Naive thymus-derived CD4-positive, alpha-beta T cell (primary cell): ENCODE measurements around the gene ENTR1. TPM values are rescaled to one million over a fixed set of nuclear protein-coding genes. Genes with fewer than 3 reads are reported as not detected.
"Not testable (repeated sequence)": the region's sequence is repeated elsewhere in the genome, so short reads cannot be mapped to it uniquely, and the experiment has no call there.

Experiments used
- ATAC-seq: fragments of 150-1000 bp; cut with Tn5 transposase; 2 replicates; pipeline ENCODE4 v1.10.0; 2021; ENCODE audit warnings: mild to moderate bottlenecking, moderate library complexity
- CTCF ChIA-PET: fragments of 350-600 bp; sonication (Branson Sonifier 250); formaldehyde crosslinking; loops from one replicate; lab custom pipeline; 2021; ENCODE audit warnings: antibody characterized with exemption; lab: Charles Lee
- POLR2A ChIA-PET: fragments of 350-600 bp; sonication (Branson Sonifier 250); formaldehyde crosslinking; loops from one replicate; lab custom pipeline; 2021; ENCODE audit warnings: antibody characterized with exemption, inconsistent platforms; lab: Charles Lee
- DNase-seq, 9 donors: peaks; one replicate each; pipeline versions ENCODE4 v3.0.0 to v3.0.0-alpha.2; 2020 to 2022; ENCODE audit warnings: mixed read lengths in 1 of 9
- H3K27ac ChIP-seq: one replicate; pipeline ENCODE4 v1.7.0; 2013; ENCODE audit warnings: mild to moderate bottlenecking, low read depth, low read length, moderate library complexity
- H3K27me3 ChIP-seq, 2 donors: one replicate each; pipeline ENCODE4 v1.7.0; 2013; ENCODE audit warnings: low read length in 2 of 2, mild to moderate bottlenecking in 2 of 2, moderate library complexity in 2 of 2; ENCODE audit not compliant: control insufficient read depth in 2 of 2, insufficient read depth in 2 of 2
- H3K36me3 ChIP-seq, 3 experiments: 1 replicate in 2 of 3; 2 replicates in 1 of 3; pipeline ENCODE4 v1.7.0; 2013; ENCODE audit warnings: low read length in 3 of 3, mild to moderate bottlenecking in 3 of 3, moderate library complexity in 1 of 3; ENCODE audit not compliant: insufficient read depth in 3 of 3, control insufficient read depth in 2 of 3
- H3K4me1 ChIP-seq, 2 donors: one replicate each; pipeline ENCODE4 v1.7.0; 2013; ENCODE audit warnings: low read length in 2 of 2, mild to moderate bottlenecking in 2 of 2, moderate library complexity in 1 of 2; ENCODE audit not compliant: control insufficient read depth in 2 of 2, insufficient read depth in 2 of 2
- H3K4me3 ChIP-seq: 2 replicates; pipeline ENCODE4 v1.7.0; 2013; ENCODE audit warnings: mild to moderate bottlenecking, low read length
- H3K9me3 ChIP-seq, 3 experiments: 1 replicate in 2 of 3; 2 replicates in 1 of 3; pipeline ENCODE4 v1.7.0; 2013; ENCODE audit warnings: low read length in 3 of 3; ENCODE audit not compliant: control insufficient read depth in 2 of 3
- H3K27ac Mint-ChIP-seq, 9 donors: one replicate each; pipeline ENCODE4 v1.8.0; 2020 to 2022; ENCODE audit warnings: mixed read lengths in 9 of 9, mild to moderate bottlenecking in 8 of 9, moderate library complexity in 5 of 9, inconsistent platforms in 2 of 9
- H3K27me3 Mint-ChIP-seq, 5 donors: one replicate each; pipeline ENCODE4 v1.8.0; 2021 to 2022; ENCODE audit warnings: mixed read lengths in 5 of 5, mild to moderate bottlenecking in 1 of 5
- H3K36me3 Mint-ChIP-seq, 5 donors: one replicate each; pipeline ENCODE4 v1.8.0; 2020 to 2022; ENCODE audit warnings: mixed read lengths in 5 of 5, mild to moderate bottlenecking in 3 of 5, inconsistent platforms in 1 of 5
- H3K4me1 Mint-ChIP-seq, 7 donors: one replicate each; pipeline ENCODE4 v1.8.0; 2020 to 2022; ENCODE audit warnings: mixed read lengths in 7 of 7, mild to moderate bottlenecking in 3 of 7, inconsistent platforms in 1 of 7
- H3K4me3 Mint-ChIP-seq, 10 donors: one replicate each; pipeline ENCODE4 v1.8.0; 2020 to 2022; ENCODE audit warnings: mild to moderate bottlenecking in 10 of 10, mixed read lengths in 10 of 10, moderate library complexity in 6 of 10, inconsistent platforms in 2 of 10
- H3K9me3 Mint-ChIP-seq, 11 donors: one replicate each; pipeline ENCODE4 v1.8.0; 2020 to 2022; ENCODE audit warnings: mixed read lengths in 11 of 11, mild to moderate bottlenecking in 4 of 11, inconsistent platforms in 1 of 11, moderate library complexity in 1 of 11
- intact Hi-C, 2 donors: fragments of 100-400 bp; cut with micrococcal nuclease; formaldehyde crosslinking; loops; one replicate each; pipeline ENCODE4 v1.15.1; 2023
- polyA plus RNA-seq, 2 donors: library from polyadenylated mRNA; unstranded; fragments of 300-500 nt; fragmentation: Illumina TruSeq; gene quantifications; one replicate each; pipeline ENCODE4 v1.2.3, GENCODE V29; 2021
- total RNA-seq, 6 experiments: library from RNA in 5 of 6; stranded (reverse) in 5 of 6; gene quantifications; 1 replicate in 5 of 6; 2 replicates in 1 of 6; pipeline ENCODE4 v1.2.3 and lab custom pipeline; 2021 to 2026

ENTR1 gene
- total and polyA plus RNA-seq, 7 experiments from 2014 or later, result 9.2 to 89.0 (median 65.9) TPM

- DNase-seq, H3K9me3 ChIP-seq, CTCF ChIA-PET, H3K27me3 ChIP-seq, H3K9me3 Mint-ChIP-seq, H3K27me3 Mint-ChIP-seq, H3K27ac ChIP-seq, H3K4me3 ChIP-seq, ATAC-seq: not testable (repeated sequence)
- Mint-ChIP-seq H3K4me1 (peaks cover 46 to 71% (median 55%) of the 10 kb centered on the region in 7 donors), H3K27ac (peak overlapping the region in 1 of 9 donors; percentile 48), H3K4me3 (peak overlapping the region in 1 of 10 donors; percentile 37), H3K36me3 (peaks cover 0 to 45% (median 7%) of the 10 kb centered on the region in 5 donors)
- intact Hi-C loops, result loop anchor here (10.0 kb wide), 2 partner anchors 129 to 139 kb away; partner anchors contain the start of gene NOTCH1 (in 1 of the 2)
- H3K36me3 ChIP-seq, result peaks cover 0 to 46% (median 4%) of the 10 kb centered on the region in 3 experiments
- POLR2A ChIA-PET, result interaction anchor here (0.9 kb wide), 1 partner anchor 93 kb away, joined by 3 read pairs; no protein-coding TSS in a partner anchor
- H3K4me1 ChIP-seq, result peaks cover 35 to 38% of the 10 kb centered on the region in 2 donors
These were observed 4.5 kb downstream of the ENTR1 start for GRCh38 chr9:136405904-136406303.

- H3K36me3 ChIP-seq, result peaks cover 0 to 41% (median 4%) of the 10 kb centered on the region in 3 experiments
- Mint-ChIP-seq H3K36me3 (peaks cover 0 to 45% (median 7%) of the 10 kb centered on the region in 5 donors), H3K27ac (peak overlapping the region in 3 of 9 donors; percentile 48 to 81 (median 78)), H3K4me1 (peaks cover 46 to 73% (median 55%) of the 10 kb centered on the region in 7 donors), H3K9me3 (no peaks in the 10 kb centered on the region), H3K4me3 (peak overlapping the region in 2 of 10 donors; percentile 37 to 59), H3K27me3 (no peaks in the 10 kb centered on the region)
- H3K9me3 ChIP-seq, result no peaks in the 10 kb centered on the region
- intact Hi-C loops, result loop anchor here (10.0 kb wide), 2 partner anchors 129 to 139 kb away; partner anchors contain the start of gene NOTCH1 (in 1 of the 2)
- H3K27ac ChIP-seq, result peak overlapping the region; percentile 19
- no peak for ATAC-seq
- H3K27me3 ChIP-seq, result no peaks in the 10 kb centered on the region
- POLR2A ChIA-PET, result interaction anchor here (0.9 kb wide), 1 partner anchor 93 kb away, joined by 3 read pairs; no protein-coding TSS in a partner anchor
- H3K4me1 ChIP-seq, result peaks cover 36 to 41% of the 10 kb centered on the region in 2 donors
- CTCF ChIA-PET, result no interaction called here
- no peak for DNase-seq
- H3K4me3 ChIP-seq, result no peak overlapping the region
These were observed 4.9 kb downstream of the ENTR1 start for GRCh38 chr9:136405481-136405880.

- peaks cover 0 to 41% (median 4%) of the 10 kb centered on the region in 3 experiments for H3K36me3 ChIP-seq
- no peaks in the 10 kb centered on the region for H3K9me3 ChIP-seq
- ChIA-PET CTCF (no interaction called here), POLR2A (no interaction called here)
- no peak for DNase-seq
- H3K27me3 ChIP-seq, result no peaks in the 10 kb centered on the region
- Mint-ChIP-seq H3K36me3 (peaks cover 0 to 43% (median 7%) of the 10 kb centered on the region in 5 donors), H3K27ac (peak overlapping the region; percentile 73 to 88 (median 81)), H3K4me1 (peaks cover 44 to 70% (median 54%) of the 10 kb centered on the region in 7 donors), H3K4me3 (peak overlapping the region in 9 of 10 donors; percentile 57 to 76 (median 62)), H3K27me3 (no peaks in the 10 kb centered on the region), H3K9me3 (no peaks in the 10 kb centered on the region)
- ATAC-seq, result no peak
- peaks cover 38 to 42% of the 10 kb centered on the region in 2 donors for H3K4me1 ChIP-seq
- intact Hi-C loops, result loop anchor here (5.0 to 10.0 kb wide), 4 partner anchors 130 to 497 kb away; partner anchors contain the start of genes CAMSAP1 (in 1 of the 2) and NOTCH1 (in 1 of the 2)
- H3K4me3 ChIP-seq, result peak overlapping the region; percentile 20
- H3K27ac ChIP-seq, result peak overlapping the region; percentile 68
These were observed 5.6 kb downstream of the ENTR1 start for GRCh38 chr9:136404801-136405136.

- intact Hi-C loops, result loop anchor here (2.0 to 10.0 kb wide), 6 partner anchors 35 to 497 kb away; partner anchors contain the start of genes CAMSAP1 (in 1 of the 2), INPP5E (in 1 of the 2), NOTCH1 (in 1 of the 2) and SEC16A (in 1 of the 2)
- Mint-ChIP-seq H3K27ac (peak overlapping the region; percentile 51 to 88 (median 79)), H3K4me1 (peaks cover 40 to 67% (median 52%) of the 10 kb centered on the region in 7 donors), H3K36me3 (peaks cover 0 to 42% (median 7%) of the 10 kb centered on the region in 5 donors), H3K27me3 (no peaks in the 10 kb centered on the region), H3K9me3 (no peaks in the 10 kb centered on the region), H3K4me3 (peak overlapping the region in 9 of 10 donors; percentile 43 to 76 (median 67))
- H3K27me3 ChIP-seq, result no peaks in the 10 kb centered on the region
- ChIA-PET POLR2A (interaction anchor here (0.7 to 1.5 kb wide), 4 partner anchors 12 to 80 kb away, joined by 3 to 8 read pairs (median 3); partner anchors contain the start of gene DNLZ), CTCF (interaction anchor here (0.6 kb wide), 1 partner anchor 432 kb away, joined by 3 read pairs; no protein-coding TSS in a partner anchor)
- DNase-seq, result peak in 3 of 9 donors; percentile 19 to 40 (median 28)
- ATAC-seq, result no peak
- no peaks in the 10 kb centered on the region for H3K9me3 ChIP-seq
- H3K4me1 ChIP-seq, result peaks cover 37% of the 10 kb centered on the region in 2 donors
- peak overlapping the region; percentile 68 for H3K27ac ChIP-seq
- H3K4me3 ChIP-seq, result peak overlapping the region; percentile 20
- H3K36me3 ChIP-seq, result peaks cover 0 to 41% (median 4%) of the 10 kb centered on the region in 3 experiments
These were observed 6.3 kb downstream of the ENTR1 start for GRCh38 chr9:136403915-136404800.

- peaks cover 38 to 41% of the 10 kb centered on the region in 2 donors for H3K4me1 ChIP-seq
- DNase-seq (peak in 7 of 9 donors; percentile 15 to 76 (median 59)), ATAC-seq (peak; percentile 85)
- no peaks in the 10 kb centered on the region for H3K9me3 Mint-ChIP-seq
- intact Hi-C loops, result loop anchor here (2.0 to 10.0 kb wide), 6 partner anchors 35 to 496 kb away; partner anchors contain the start of genes CAMSAP1 (in 1 of the 2), INPP5E (in 1 of the 2), NOTCH1 (in 1 of the 2) and SEC16A (in 1 of the 2)
- H3K27me3 ChIP-seq, result no peaks in the 10 kb centered on the region
- peak overlapping the region; percentile 68 for H3K27ac ChIP-seq
- ChIA-PET CTCF (no interaction called here), POLR2A (interaction anchor here (0.7 to 1.5 kb wide), 4 partner anchors 11 to 79 kb away, joined by 3 to 8 read pairs (median 3); partner anchors contain the start of gene DNLZ)
- peaks cover 40 to 67% (median 52%) of the 10 kb centered on the region in 7 donors for H3K4me1 Mint-ChIP-seq
- H3K4me3 ChIP-seq, result peak overlapping the region; percentile 20
- H3K27me3 Mint-ChIP-seq, result no peaks in the 10 kb centered on the region
- H3K27ac Mint-ChIP-seq, result peak overlapping the region in 8 of 9 donors; percentile 48 to 87 (median 80)
- H3K4me3 Mint-ChIP-seq, result peak overlapping the region in 9 of 10 donors; percentile 43 to 76 (median 67)
- no peaks in the 10 kb centered on the region for H3K9me3 ChIP-seq
- H3K36me3 ChIP-seq, result peaks cover 0 to 41% (median 4%) of the 10 kb centered on the region in 3 experiments
- peaks cover 0 to 38% (median 4%) of the 10 kb centered on the region in 5 donors for H3K36me3 Mint-ChIP-seq
These were observed 6.9 kb downstream of the ENTR1 start for GRCh38 chr9:136403538-136403914.
